ENCODE data around the gene OR5B12. TPM values are rescaled to one million over a fixed set of nuclear protein-coding genes. Genes with fewer than 3 reads are reported as not detected.

OR5B12 gene
- total and polyA plus RNA-seq, 2 of the 8 experiments (the other 6 are each of a cell fraction or from before 2014, with no cell fraction given): not detected

GRCh38 chr11:58438486-58438885, 3.5 kb downstream of the OR5B12 start:
- TF ChIP-seq E2F6 (IDR thresholded peaks at IDR 0.05) (no peak), JUN (IDR thresholded peaks at IDR 0.05; ENCODE audit: low read depth, low read length) (no peak), ZNF274 (IDR thresholded peaks at IDR 0.05; ENCODE audit: borderline replicate concordance, extremely low read depth, low read length) (no peak), NANOG (IDR thresholded peaks at IDR 0.05; ENCODE audit: insufficient read depth, low read depth, low read length, poor library complexity, severe bottlenecking) (no peak), TCF12 (IDR thresholded peaks at IDR 0.05; ENCODE audit: low read depth, low read length) (no peak), USF2 (IDR thresholded peaks at IDR 0.05; ENCODE audit: low read length) (no peak), POLR2AphosphoS5 (IDR thresholded peaks at IDR 0.05; ENCODE audit: low read depth, low read length) (no peak)
- DNase-seq (ENCODE audit: low read depth in 1 of 2, low spot score in 2 of 2): no peak
- H2AK5ac ChIP-seq (ENCODE audit: low read depth, low read length): no peak overlapping the region
- H3K23me2 ChIP-seq (ENCODE audit: low read depth, low read length): no peaks in the 10 kb centered on the region
- no peak overlapping the region for H3K56ac ChIP-seq (replicated peaks; ENCODE audit: insufficient read length, low read depth, low read length)
- 57% methylated on average over 4 of the region's 4 CpGs; no CpG with 5 or more reads in 1 of the 2 experiments for WGBS, 2 experiments (ENCODE audit: extremely low coverage in 1 of 2, insufficient coverage in 1 of 2, insufficient read length in 1 of 2, insufficient replicate concordance in 2 of 2, low coverage in 1 of 2, low lambda C conversion rate in 2 of 2, missing lambda C conversion rate in 1 of 2)
- ChIA-PET CTCF (ENCODE audit: partially characterized antibody) (interaction anchor here (1.2 kb wide), 1 partner anchor 94 kb away, joined by 3 read pairs; no protein-coding TSS in a partner anchor), POLR2A (ENCODE audit: partially characterized antibody) (no interaction called here)
- H3K36me3 ChIP-seq (ENCODE audit: control insufficient read depth in 2 of 4, insufficient read depth in 4 of 4, low read length in 3 of 4): no peaks in the 10 kb centered on the region
- no peak overlapping the region for H2BK12ac ChIP-seq (ENCODE audit: low read depth, low read length)
- no peak overlapping the region for H2BK20ac ChIP-seq (ENCODE audit: low read length)
- no peaks in the 10 kb centered on the region for H3K4me1 ChIP-seq (replicated peaks in 1 of 4; ENCODE audit: control insufficient read depth in 3 of 4, insufficient read depth in 4 of 4, low read length in 3 of 4)
- H3K4me3 ChIP-seq (ENCODE audit: extremely low read depth in 1 of 4, insufficient read depth in 2 of 4, low read depth in 3 of 4, low read length in 4 of 4): no peak overlapping the region
- H2BK5ac ChIP-seq (ENCODE audit: low read depth, low read length): no peak overlapping the region
- no peaks in the 10 kb centered on the region for H3K79me2 ChIP-seq (ENCODE audit: control insufficient read depth in 1 of 2, insufficient read depth in 2 of 2, low read length in 2 of 2)
- H2BK120ac ChIP-seq (replicated peaks; ENCODE audit: low read depth, low read length): no peak overlapping the region
- no peak overlapping the region for H3K23ac ChIP-seq (ENCODE audit: insufficient read length)
- H3K79me1 ChIP-seq (ENCODE audit: low read depth, low read length): no peaks in the 10 kb centered on the region
- no peak overlapping the region for H4K8ac ChIP-seq (ENCODE audit: extremely low read depth, insufficient read depth, low read length)
- H3K4ac ChIP-seq (replicated peaks; ENCODE audit: insufficient read length, low read depth, low read length): no peak overlapping the region
- no peak overlapping the region for H4K91ac ChIP-seq (replicated peaks; ENCODE audit: insufficient read length, low read length)
- H3K9ac ChIP-seq (replicated peaks in 1 of 4; ENCODE audit: extremely low read depth in 1 of 4, low read depth in 3 of 4, low read length in 3 of 4): no peak overlapping the region
- no peak overlapping the region for H2BK15ac ChIP-seq (ENCODE audit: low read length)
- H2AFZ ChIP-seq (ENCODE audit: low read length): no peak overlapping the region
- FAIRE-seq: no peak
- no peak overlapping the region for H3K4me2 ChIP-seq (ENCODE audit: insufficient read depth in 1 of 2, low read depth in 2 of 2, low read length in 2 of 2)
- H3K14ac ChIP-seq (ENCODE audit: insufficient read length): no peak overlapping the region
- no peaks in the 10 kb centered on the region for H3K27me3 ChIP-seq (replicated peaks in 1 of 4; ENCODE audit: control insufficient read depth in 3 of 4, extremely low read depth in 1 of 4, insufficient read depth in 3 of 4, low read length in 3 of 4)
- no peak overlapping the region for H3K18ac ChIP-seq (ENCODE audit: extremely low read depth, low read length)
- peaks cover 8 to 22% of the 10 kb centered on the region in 2 experiments; a peak in 3 of 4 replicates for H3K9me3 ChIP-seq (ENCODE audit: insufficient read depth in 2 of 2, low read depth in 1 of 2, low read length in 1 of 2)
- H4K5ac ChIP-seq (ENCODE audit: insufficient read length, low read depth, low read length): no peak overlapping the region
- no peak overlapping the region for H3K27ac ChIP-seq (ENCODE audit: low read depth, low read length)
- no peaks in the 10 kb centered on the region for H4K20me1 ChIP-seq (replicated peaks in 1 of 2; ENCODE audit: control insufficient read depth in 1 of 2, insufficient read depth in 2 of 2, low read length in 2 of 2)
